Sigmoid colon (tissue), 4 donors: Measurements from ENCODE around the gene SLC7A14.

ENCODE experiments used
- CTCF ChIP-seq, 4 experiments: fragments of 450-650 bp in 3 of 4; fragments of 200-600 bp in 1 of 4; IDR thresholded peaks; one replicate each; pipeline ENCODE4 v1.5.1; 2016 to 2019; ENCODE audit warnings: antibody characterized with exemption in 4 of 4, mild to moderate bottlenecking in 3 of 4, moderate library complexity in 2 of 4
- POLR2A ChIP-seq, 2 donors: fragments of 450-650 bp; IDR thresholded peaks; one replicate each; pipeline ENCODE4 v1.6.1; 2016; ENCODE audit warnings: antibody characterized with exemption in 2 of 2, mild to moderate bottlenecking in 2 of 2, moderate library complexity in 2 of 2
- POLR2AphosphoS5 ChIP-seq, 4 donors: sonication (generic); formaldehyde crosslinking; IDR thresholded peaks; one replicate each; pipeline ENCODE4 v1.6.1; 2017; ENCODE audit warnings: antibody characterized with exemption in 4 of 4

- TF ChIP-seq POLR2AphosphoS5 (IDR thresholded peaks at IDR 0.05): no peak
- no peak for TF ChIP-seq CTCF (IDR thresholded peaks at IDR 0.05)
- TF ChIP-seq POLR2A (IDR thresholded peaks at IDR 0.05): no peak
These were observed 148.0 kb downstream of the SLC7A14 start for GRCh38 chr3:170437696-170438407.
